ENCODE data around the gene ALDH16A1.

- TF ChIP-seq CTCF (IDR thresholded peaks at IDR 0.05): no peak
- TF ChIP-seq POLR2A (IDR thresholded peaks at IDR 0.05): no peak
These were observed 17.0 kb downstream of the ALDH16A1 start for GRCh38 chr19:49469828-49470614.
